Dermis lymphatic vessel endothelial cell (primary cell): ENCODE data around the gene LAMA5. TPM values are rescaled to one million over a fixed set of nuclear protein-coding genes. Genes with fewer than 3 reads are reported as not detected.

Source experiments
- total RNA-seq: library from RNA; depleted of rRNA; stranded (reverse); fragments of >200 nt; gene quantifications from 2 replicates; pipeline ENCODE4 v1.2.1, GENCODE V29; 2014

Gene LAMA5
- total RNA-seq = 7.9 and 8.2 TPM in 2 replicates

GRCh38 chr20:62367136-62367632 is at the start of gene LAMA5:
LAMA5 (minus strand) TSS chr20:62367312; CDS start chr20:62367245, 67 bp downstream.

DNA sequence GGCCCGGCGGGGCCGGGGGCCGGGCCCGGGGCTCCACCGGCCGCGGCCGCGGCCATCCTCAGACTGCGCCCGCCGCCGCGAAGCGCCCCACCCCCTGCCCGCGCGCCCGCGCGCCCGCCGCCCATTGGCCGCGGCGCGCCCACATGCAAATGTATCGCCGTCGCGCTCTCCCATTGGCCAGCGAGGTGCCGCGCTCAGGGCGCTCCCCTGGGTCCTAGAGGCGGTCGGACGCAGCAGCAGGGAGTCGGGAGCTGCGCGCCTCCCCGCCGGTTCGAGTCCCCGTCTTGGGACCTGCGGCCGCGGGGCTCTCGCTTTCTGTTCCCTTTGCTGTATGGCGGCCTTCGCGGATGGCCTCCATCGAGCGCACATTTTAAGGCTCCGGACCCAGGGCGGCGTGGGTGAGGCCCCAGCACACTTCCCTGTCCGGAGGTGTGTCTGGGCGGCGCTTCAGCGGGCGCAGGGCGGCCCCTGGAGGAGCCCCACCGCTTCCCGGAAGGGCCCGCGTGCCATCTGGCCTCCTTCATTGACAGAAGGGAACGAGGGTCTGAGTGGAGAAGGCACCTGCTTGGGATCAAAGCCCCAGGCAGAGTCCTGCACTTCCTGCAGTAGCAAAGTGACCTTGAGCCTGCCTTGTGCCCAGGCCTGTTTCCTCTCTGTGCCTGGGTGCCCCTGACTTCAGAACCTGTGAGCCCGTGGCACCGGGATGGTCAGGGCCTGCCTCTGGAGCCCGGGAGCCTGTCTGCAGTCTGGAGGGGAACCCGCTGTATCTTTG is 40.3 kb upstream of the LAMA5 start, which contains the start of gene CABLES2:
CABLES2 (minus strand) TSS at position 65 of the 772 bp plus-strand sequence; CDS start at position 56, 9 bp downstream.

DNA sequence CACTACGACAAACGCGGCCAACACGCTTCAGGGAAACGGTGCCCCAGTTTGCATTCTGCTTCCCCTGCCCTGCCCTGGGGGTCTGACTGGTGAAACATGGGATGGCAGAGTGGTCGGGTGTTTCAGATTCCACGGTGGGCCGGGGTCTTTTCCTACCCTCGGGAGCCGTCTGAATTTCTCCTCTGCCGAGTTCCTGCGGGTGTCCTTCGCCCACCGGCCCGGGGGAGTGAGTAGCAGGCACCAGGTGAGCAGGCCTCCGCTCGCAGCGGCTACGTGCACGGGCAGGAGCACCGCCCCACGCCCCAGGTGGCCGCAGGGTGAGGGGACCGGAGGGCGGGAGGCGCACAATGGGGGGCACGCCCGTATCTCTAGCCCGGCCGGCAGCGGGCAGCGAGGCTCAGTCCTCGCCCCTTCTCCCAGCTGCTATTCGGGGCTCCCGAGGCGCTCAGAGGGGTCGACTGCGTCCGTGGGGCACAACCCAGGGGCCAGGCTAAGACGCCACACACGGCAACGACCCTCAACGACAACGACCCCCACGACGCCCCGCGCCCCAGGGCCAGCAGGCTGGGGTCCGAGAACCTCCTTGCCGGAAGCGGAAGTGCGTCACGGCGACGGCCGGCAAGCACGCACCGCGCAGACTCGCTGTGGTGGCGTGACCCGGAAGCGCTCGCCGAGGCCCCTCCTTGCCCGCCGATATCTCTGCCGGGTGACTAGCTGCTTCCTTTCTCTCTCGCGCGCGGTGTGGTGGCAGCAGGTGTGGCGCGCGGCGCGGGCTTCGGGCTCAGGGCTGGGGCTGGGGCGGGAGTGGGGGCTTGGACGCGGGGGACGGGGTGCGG is 19.5 kb upstream of the LAMA5 start, which contains the start of gene RPS21:
RPS21 (plus strand) TSS at position 721 of the 836 bp plus-strand sequence. CDS start 236 bp downstream, outside the sequence.

DNA sequence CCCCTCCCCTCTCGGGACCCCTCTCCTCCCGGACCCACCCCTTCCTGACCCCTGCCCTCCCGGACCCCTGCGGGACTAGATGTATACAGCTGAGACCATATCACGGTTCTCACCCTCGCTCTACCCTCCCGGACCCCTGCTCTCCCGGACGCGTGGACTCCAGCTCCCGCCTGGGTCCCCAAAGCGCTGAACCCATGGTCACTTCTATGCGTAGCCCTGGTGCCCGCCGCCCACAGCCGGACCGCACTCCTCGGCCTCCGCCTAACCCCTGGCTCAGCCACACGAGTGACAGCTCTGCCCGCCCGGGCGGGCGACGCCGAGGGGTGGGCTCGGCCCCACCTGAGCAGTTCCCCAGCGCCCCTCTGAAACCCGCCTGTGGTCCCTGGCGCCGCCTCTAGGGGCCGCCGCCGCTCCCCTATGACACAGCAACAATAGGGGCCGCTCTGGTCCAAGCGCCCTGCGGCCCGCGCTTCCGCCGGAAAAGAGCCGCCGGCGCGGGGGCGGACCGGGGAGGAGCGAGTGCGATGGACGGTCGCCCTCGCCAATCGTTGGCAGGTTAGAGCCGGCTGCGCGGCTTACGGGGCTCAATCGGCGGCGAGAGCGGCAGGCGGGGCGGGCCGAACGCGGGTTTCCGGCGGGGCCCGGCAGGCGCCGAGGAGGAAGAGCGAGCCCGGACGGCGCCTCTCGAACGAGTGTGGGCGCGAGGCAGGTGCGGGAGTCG is 64.6 kb downstream of the LAMA5 start, which contains the start of gene ADRM1:
ADRM1 (plus strand) TSS at position 657 of the 721 bp plus-strand sequence. CDS start 572 bp downstream, outside the sequence.

Other genes with a start within 250 kb of the LAMA5 start
- gene LSM14B, start 244.8 kb downstream of the LAMA5 start, total RNA-seq = 24.9 and 26.8 TPM in 2 replicates
- gene PSMA7, start 223.9 kb downstream of the LAMA5 start, total RNA-seq = 313 and 348 TPM in 2 replicates
- gene SS18L1, start 223.5 kb downstream of the LAMA5 start, total RNA-seq = 8.7 and 10.3 TPM in 2 replicates
- gene MTG2, start 184.3 kb downstream of the LAMA5 start, total RNA-seq = 10.6 and 13.9 TPM in 2 replicates
- not detected in 2 replicates for gene HRH3, start 147.0 kb downstream of the LAMA5 start, total RNA-seq
- gene OSBPL2, start 128.8 kb downstream of the LAMA5 start, total RNA-seq = 27.4 and 35.2 TPM in 2 replicates
- gene ADRM1, start 64.3 kb downstream of the LAMA5 start, total RNA-seq = 78.7 and 79.5 TPM in 2 replicates
- gene RPS21, start 19.8 kb upstream of the LAMA5 start, total RNA-seq = 889 and 1,590 TPM in 2 replicates
- 0.43 and 0.65 TPM in 2 replicates for gene CABLES2, start 40.0 kb upstream of the LAMA5 start, total RNA-seq
- gene RBBP8NL, start 60.2 kb upstream of the LAMA5 start, total RNA-seq = not detected in 2 replicates
- under 0.01 TPM in 1 of 2 replicates, not detected in the other for gene GATA5, start 108.7 kb upstream of the LAMA5 start, total RNA-seq